Fibroblast of skin of right quadriceps (primary cell): Measurements from ENCODE around the gene MT1X.
"Not testable (repeated sequence)": the region's sequence is repeated elsewhere in the genome, so short reads cannot be mapped to it uniquely, and the experiment has no call there.

Experiments
- DNase-seq: peaks from one replicate; pipeline ENCODE4 v3.0.0-alpha.2; 2013

The MT1X gene

DNA sequence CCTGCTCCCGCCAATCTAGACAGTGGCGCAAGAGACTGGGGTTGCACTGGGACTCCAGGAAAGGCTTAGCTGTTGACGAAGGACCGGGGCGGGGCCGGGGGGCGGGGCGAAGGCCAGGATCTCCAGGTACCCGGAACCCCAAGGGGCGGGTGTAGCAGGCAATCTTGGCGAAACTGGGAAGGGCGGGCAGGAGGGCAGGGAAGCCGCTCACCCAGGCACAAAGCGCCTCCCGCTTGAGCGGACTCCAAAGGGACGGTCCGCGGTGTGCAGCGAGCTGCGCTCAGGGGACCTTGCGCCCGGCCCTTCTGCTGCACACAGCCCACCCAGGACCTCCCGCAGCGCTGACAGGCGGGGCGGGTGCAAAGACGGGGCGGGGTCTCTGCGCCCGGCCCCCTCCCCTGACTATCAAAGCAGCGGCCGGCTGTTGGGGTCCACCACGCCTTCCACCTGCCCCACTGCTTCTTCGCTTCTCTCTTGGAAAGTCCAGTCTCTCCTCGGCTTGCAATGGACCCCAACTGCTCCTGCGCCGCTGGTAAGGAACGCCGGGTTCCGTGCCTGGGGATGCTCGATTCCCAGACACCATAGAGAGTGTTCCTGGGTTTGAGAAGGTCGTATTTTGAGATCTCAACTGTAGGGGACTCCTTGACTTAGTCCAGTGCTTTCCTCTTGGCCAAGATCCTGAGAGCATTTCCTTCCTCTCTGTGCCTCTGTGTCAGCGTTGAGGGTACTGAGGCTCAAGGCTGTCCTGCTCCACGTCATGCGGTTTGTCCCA lies 24.5 kb upstream of the MT1X start, which contains the start of gene MT1F:
Gene MT1F, plus strand, starts transcription at position 405 of the 772 bp plus-strand sequence. Its CDS starts 100 bp downstream, at position 505.
- peak; percentile 9 for DNase-seq

DNA sequence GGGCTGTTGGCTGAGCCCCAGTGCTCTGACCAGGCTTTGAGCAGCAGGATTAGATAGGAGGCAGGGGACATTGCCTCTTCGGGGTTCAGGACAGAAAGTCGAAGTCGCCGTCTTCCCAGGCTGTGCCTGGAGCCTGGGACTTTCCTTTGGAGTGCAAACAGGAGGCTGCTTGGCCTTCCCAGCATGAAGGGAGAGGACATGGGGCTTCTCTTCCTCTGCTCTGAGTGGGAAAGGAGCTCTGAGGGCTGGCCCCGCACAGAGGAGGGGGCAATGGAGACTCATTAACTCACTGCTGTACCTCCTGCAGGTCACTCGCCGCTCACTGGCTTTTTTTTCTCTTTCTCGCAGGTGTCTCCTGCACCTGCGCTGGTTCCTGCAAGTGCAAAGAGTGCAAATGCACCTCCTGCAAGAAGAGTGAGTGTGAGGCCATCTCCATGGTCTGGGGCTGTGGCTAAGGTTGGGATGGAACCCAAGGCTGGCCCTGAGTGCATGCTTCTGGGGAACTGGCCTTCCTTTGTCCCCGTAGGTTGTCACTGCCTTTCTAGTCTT lies 23.9 kb upstream of the MT1X start:
- DNase-seq = no peak

DNA sequence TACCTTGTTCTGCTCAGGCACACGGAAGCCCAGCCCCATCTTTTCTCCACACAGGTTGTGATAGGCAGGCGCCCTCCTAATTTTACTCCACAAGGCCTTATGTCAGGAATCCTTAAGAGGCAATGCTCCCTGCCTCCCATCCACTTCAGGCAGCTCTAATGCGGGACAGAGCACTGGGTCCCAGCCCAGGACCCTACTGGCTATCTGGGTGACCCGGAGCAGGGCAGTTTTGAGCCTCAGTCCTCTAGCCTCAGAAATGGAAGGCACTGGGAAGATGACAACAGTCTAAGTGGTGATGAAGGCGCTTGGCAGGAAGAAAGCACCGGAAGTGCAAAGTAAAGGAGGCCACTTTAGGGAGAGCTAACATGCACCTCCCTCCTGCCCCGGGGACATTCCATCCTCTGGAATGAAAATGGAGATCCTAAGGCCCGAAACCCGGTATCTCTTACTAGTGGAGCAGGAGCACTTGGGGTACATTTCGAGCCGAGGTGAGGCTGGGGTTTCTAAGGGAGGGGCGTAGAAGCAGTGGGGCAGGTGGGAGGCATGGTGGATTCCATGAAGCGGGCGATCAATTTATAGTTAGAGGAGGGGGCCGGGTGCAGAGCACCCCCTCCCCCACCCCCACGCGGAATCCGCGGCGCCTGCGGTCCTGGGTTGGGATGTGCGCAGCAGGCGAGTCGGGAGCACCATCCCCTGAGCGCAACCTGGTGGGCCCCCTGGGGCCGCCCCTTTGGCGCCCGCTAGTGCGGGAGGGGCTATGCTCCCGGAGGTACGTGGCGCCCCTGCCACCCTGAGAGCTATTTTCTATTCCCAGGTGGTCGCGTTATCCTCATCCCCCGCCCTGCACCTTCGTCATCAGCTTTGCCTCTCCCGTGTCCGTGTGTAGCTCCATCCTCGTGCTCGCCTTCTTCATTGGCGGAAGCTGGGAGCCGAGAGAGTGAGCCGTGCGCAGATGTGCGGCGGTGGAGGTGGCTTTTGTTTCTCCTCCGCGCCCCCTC lies 19.6 kb upstream of the MT1X start:
- no peak for DNase-seq

DNA sequence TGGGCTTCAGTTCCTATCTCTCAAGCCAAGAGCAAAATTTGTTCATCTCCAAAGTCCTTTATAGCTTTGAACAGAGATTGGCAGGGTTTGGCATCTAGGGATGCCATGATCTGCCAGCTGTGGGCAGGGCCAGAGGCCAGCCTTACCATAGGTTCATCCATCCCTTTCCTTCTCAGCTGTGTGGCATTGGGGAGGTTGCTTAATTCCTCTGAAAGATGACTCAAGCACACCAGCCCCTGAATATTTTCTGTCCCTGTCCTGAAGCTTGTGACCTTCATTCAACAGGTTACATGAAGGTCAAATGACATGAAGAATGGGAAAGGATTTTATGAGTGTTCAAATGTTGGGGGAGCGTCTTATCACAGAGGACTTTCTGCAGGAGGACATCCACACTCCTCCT lies 17.8 kb upstream of the MT1X start:
- DNase-seq = no peak

DNA sequence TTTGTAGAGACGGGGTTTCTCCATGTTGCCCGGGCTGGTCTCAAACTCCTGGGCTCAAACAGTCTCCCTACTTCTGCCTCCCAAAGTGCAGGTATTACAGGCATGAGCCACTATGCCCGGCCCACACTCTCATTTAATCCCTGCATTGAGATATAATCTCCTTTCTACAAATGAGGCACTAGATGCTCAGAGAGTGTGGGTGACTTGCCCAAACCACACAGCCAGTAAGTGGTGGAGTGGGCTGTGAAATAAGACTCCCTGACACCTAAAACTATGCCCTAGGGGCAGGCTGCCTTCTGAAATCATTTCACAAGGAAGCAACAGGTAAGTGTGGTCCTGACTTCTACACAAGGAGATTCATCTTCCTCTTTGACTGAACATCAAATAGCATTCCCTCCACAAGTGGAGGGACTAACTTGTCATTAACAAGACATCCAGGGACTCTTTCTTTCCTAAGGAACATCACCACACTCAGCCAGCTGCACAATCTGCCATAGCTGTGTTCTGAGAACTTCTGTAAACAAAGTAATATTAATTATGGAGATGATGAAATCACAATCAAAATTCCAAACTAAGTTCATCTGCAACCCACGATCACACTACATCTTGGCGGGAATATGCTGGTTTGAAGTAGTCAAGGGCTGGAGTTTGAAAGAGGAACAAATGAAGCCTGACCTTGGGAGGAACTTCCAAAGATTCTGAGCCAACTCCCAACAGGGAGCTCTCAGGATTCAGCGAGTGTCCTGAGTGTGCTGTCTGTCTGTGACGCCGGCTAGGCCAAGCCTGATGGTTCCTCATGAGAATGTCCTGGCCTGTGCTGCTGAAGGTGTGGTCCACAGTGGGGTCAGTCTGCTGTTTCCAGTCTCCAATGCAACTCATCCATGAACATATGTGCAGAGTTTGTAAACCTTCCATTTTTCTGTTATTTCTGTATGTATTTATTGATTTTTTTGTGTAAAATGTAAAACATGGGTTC lies 16.7 kb upstream of the MT1X start:
- DNase-seq = not testable (repeated sequence)

DNA sequence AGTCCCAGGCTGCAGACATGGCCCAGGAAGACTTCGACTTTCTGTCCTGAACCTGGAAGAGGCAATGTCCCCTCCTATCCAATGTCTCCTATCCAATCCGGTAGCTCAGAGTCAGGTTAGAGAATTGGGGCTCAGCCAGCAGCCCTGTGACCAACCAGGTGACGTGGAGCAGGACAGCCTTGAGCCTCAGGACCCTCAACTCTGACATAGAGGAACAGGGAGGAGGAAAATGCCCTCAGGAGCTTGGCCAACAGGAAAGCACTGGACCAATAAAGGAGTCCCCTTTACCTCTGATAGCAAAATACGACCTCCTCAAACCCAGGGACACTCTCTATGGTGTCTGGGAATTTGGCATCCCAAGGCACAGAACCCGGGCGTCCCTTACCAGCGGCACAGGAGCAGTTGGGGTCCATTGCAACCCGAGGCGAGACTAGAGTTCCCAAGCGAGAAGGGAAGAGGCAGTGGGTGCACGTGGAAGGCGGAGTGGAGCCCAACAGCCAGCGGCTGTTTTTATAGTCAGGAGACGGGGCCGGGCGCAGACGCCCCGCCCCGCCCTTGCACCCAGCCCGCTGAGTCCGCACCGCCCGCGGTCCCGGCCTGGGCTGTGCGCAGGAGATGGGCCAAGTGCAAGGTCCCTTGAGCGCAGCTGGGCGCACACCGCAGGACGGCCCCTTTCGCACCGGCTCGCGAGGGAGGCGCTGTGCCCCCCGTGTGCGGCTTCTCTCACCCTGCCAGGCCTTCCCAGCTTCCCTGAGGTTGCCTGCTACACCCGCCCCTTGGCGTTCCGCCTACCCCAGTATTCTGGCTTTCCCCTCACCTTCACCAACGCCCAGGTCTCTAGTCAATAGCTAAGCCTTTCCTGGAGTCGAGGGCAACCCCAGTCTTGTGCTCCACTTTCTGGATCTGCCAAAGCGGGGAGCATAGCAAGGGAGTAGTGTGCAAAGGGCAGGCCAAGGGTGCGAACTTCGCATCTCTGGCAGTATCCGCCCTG lies 14.4 kb upstream of the MT1X start, which contains the start of gene MT1G:
Gene MT1G, minus strand, starts transcription at position 485 of the 991 bp plus-strand sequence. Its CDS starts 72 bp downstream, at position 413.
- peak; percentile 12 for DNase-seq

DNA sequence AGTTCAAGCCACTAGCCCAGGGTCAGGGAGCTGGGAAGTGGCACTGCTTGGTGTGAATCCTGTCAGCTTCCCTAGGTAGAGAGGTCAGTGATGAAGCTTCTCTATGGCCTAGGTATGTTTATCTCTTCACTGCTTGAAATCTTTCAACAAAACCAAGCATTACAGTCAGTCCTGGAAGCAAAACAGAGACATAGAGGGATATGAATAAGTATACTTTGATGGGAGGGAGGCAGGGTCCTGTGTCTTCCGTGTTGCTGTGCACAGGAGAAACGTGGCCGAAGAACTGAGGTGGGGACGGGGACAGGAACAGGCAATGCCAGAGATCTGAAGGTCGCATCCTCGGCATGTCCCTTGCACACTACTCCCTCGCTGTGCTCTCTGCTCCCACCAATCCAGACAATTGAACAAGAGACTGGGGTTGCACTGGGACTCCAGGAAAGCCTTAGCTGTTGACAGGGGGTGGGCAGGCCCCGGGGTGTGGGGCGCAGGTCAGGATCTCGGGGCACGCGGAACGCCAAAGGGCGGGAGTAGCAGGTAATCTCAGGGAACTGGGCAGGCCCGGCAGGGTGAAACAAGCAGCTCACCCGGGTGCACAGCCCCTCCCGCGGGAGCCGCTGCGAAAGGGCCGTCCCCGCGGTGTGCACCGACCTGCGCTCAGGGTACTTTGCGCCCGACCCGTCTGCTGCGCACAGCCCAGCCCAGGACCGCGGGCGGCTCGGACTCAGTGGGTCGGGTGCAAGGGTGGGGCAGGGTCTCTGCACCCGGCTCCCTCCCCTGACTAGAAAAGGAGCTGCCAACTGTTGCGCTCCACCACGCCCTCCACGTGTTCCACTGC lies 13.0 kb upstream of the MT1X start, which contains the start of gene MT1H:
Gene MT1H, plus strand, starts transcription at position 810 of the 835 bp plus-strand sequence. CDS start 71 bp downstream, outside the sequence.
- DNase-seq = no peak

DNA sequence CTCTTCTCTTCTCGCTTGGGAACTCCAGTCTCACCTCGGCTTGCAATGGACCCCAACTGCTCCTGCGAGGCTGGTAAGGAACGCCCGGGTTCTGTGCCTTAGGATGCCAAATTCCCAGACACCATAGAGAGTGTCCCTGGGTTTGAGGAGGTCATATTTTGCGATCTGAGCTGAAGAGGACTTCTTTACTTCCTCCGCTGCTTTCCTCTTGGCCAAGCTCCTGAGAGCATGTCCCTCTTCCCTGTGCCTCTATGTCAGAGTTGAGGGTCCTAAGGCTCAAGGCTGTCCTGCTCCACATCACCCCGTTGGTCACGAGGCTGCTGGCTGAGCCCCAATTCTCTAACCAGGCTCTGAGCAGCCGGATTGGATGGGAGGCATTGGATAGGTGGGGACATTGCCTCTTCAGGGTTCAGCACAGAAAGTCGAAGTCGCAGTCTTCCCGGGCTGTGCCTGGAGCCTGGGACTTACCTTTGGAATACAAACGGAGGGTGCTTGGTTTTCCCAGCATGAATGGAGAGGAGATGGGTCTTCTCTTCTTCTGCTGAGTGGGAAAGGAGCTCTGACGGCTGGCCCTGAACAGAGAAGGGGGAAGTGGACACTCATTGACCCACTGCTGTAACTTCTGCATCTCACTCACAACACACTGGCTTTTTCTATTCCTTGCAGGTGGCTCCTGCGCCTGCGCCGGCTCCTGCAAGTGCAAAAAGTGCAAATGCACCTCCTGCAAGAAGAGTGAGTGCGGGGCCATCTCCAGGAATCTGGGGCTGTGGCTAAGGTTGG lies 12.2 kb upstream of the MT1X start:
- no peak for DNase-seq

DNA sequence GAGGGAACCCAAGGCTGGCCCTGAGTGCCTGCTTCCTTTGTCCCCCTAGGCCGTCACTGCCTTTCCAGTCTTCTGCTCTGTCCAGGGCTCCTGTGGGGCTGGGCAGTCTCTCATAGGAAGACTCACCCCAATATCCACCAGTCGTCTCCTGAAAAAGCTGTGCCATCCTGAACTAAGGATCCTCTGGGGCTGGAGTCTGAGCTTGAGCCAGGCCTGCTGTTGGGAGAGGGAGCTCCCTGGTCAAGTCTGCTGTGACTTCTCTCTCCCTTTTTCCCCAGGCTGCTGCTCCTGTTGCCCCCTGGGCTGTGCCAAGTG lies 11.7 kb upstream of the MT1X start:
- DNase-seq = no peak

DNA sequence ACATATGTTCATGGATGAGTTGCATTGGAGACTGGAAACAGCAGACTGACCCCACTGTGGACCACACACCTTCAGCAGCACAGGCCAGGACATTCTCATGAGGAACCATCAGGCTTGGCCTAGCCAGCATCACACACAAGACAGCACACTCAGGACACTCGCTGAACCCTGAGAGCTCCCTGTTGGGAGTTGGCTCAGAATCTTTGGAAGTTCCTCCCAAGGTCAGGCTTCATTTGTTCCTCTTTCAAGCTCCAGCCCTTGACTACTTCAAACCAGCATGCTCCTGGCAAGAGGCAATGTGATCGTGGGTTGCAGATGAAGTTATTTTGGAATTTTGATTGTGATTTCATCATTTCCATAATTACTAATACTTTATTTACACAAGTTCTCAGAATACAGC lies 10.6 kb upstream of the MT1X start:
- DNase-seq = peak; percentile 9

DNA sequence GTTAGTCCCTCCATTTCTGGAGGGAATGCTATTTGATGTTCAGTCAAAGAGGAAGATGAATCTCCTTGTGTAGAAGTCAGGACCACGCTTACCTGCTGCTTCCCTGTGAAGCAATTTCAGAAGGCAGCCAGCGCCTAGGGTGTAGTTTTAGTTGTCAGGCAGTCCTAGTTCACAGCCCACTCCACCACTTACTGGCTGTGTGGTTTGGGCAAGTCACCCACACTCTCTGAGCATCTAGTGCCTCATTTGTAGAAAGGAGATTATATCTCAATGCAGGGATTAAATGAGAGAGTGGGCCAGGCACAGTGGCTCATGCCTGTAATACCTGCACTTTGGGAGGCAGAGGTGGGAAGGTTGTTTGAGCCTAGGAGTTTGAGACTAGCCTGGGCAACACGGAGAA lies 10.1 kb upstream of the MT1X start:
- not testable (repeated sequence) for DNase-seq

DNA sequence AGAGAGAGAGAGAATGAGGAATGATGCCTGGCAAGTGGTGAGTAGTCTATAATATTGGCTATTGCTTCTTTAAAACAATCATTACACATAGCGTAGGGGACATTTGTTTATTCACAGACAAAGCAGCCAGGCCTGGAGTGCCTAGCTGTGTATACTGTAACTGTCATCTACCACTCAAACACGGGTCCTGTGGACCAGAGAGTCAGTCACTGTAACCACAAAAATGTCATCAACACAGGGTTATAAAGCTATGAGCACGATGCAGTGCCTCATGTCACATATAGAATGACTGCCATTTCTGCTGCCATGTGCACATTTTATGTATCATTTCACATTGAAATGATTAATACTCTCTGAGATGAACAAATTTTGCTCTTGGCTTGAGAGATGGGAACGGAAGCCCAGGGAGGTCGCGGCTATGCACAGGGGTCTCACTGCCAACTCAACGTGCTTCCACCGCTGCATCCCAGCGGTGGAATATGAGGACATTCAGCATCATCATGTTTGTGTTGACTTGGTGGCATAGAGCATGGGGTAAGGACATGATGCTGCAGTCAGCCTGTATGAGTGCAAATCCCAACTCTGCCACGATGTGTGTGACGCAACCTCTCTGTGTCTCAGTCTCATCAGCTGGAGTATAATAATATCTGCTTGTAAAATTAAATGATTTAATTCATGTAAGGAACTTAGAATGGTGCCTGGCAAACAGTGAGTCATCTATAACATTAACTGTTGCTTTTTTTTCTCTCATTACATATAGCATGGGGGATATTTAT lies 9.3 kb upstream of the MT1X start:
- DNase-seq = peak; percentile 40

DNA sequence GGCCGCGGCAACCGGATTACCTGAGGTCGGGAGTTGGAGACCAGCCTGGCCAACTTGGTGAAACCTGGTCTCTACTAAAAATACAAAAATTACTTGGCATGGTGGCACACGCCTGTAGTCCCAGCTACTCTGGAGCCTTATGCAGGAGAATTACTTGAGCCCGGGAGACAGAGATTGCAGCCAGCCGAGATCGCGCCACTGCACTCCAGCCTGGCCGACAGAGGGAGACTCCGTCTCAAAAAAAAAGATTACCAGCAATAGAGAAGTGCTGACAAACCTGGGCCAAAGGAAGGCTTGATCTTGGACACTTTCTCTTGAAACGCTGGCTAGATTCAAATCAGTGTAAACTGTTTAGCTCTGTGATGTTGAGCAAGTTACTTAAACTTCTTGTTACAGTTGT lies 8.3 kb upstream of the MT1X start:
- peak; percentile 30 for DNase-seq

DNA sequence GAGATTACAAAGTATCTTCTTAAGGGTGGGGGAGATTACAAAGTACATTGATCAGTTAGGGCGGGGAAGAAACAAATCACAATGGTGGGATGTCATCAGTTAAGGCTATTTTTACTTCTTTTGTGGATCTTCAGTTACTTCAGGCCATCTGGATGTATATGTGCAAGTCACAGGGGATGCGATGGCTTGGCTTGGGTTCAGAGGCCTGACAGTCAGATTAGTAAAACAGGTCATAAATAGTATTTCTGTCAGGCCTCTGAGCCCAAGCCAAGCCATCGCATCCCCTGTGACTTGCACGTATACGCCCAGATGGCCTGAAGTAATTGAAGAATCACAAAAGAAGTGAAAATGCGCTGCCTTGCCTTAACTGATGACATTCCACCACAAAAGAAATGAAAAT lies 7.7 kb upstream of the MT1X start:
- not testable (repeated sequence) for DNase-seq

DNA sequence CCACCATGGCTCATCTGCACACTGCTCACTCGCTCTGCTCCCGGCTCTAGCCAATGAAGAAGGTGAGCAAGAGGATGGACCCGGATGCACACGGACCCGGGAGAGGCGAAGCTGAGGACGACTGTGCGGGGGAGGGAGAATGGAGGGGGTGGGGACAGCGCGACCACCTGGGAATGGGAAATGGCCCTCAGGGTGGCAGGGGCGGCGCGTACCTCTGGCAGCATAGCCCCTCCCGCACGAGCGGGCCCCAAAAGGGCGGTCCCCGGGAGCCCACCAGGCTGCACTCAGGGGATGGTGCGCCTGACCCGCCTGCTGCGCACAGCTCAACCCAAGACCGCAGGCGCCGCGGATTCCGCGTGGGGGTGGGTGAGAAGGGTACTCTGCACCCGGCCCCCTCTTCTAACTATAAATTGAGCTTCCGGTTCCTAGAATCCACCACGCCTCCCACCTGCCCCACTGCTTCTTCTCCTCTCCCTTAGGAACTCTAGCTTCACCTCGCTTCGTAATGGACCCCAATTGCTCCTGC lies 6.5 kb upstream of the MT1X start:
- DNase-seq = no peak

DNA sequence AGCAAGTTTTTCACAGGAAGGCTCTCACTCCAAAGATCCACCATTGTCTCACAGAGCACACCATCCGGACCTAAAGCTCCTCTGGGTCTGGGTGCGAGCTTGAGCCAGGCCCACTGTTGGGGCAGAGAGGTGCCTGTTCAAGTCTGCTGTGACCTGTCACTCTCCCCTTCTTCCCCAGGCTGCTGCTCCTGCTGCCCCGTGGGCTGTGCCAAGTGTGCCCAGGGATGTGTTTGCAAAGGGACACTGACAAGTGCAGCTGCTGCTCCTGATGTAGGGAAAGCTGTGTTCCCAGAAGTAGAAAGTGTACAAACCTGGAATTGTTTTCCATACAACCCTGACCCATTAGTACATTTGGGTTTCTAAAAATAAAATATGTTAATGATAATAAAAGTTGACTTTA lies 4.8 kb upstream of the MT1X start:
- DNase-seq = no peak

DNA sequence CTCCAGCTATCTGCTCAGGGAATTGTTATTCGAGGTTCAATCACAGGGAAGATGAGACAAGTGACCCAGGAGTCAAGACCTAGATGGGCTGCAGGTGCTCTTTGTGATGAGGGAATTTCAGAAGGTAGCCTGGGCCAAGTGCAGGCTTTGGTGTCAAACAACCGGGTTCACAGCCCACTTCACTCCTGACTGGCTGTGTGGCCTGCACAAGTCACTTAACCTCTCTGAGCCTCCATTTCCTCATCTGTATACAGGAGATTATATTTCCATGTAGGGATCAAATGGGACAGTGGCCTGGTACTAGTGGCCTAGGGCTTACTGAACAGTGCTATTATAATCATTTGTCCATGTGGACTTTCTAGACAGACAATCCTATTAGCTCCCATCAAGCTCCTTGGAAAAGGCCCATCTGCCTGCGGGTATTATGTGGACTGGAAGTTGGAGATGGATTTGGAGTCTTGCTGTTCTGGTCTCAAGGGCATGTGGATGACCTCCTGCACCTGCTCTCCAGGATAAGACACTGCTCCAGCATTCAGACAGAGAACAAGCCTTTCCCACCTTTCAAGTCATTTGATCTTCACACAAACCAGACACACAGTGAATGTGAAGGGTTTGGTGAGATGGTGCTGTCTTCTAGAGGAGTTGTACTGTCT lies 3.1 kb upstream of the MT1X start:
- DNase-seq = no peak
